ENCODE data around the gene AIFM2.

The AIFM2 gene

GRCh38 chr10:70139997-70140250 lies 7.3 kb upstream of the AIFM2 start:
- DNase-seq (ENCODE audit: low read depth): no peak
- H3K4me3 ChIP-seq (ENCODE audit: control insufficient read depth, low read depth, low read length): no peak overlapping the region
- TF ChIP-seq, protein P1, sequence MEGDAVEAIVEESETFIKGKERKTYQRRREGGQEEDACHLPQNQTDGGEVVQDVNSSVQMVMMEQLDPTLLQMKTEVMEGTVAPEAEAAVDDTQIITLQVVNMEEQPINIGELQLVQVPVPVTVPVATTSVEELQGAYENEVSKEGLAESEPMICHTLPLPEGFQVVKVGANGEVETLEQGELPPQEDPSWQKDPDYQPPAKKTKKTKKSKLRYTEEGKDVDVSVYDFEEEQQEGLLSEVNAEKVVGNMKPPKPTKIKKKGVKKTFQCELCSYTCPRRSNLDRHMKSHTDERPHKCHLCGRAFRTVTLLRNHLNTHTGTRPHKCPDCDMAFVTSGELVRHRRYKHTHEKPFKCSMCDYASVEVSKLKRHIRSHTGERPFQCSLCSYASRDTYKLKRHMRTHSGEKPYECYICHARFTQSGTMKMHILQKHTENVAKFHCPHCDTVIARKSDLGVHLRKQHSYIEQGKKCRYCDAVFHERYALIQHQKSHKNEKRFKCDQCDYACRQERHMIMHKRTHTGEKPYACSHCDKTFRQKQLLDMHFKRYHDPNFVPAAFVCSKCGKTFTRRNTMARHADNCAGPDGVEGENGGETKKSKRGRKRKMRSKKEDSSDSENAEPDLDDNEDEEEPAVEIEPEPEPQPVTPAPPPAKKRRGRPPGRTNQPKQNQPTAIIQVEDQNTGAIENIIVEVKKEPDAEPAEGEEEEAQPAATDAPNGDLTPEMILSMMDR (IDR thresholded peaks at IDR 0.05; ENCODE audit: control insufficient read depth, insufficient read depth, low read depth, low read length, missing control alignments): no peak

- TF ChIP-seq, protein P1 (IDR thresholded peaks at IDR 0.05; ENCODE audit: control insufficient read depth, insufficient read depth, low read depth, low read length, missing control alignments): no peak
- H3K4me3 ChIP-seq (ENCODE audit: control insufficient read depth, low read depth, low read length): no peak overlapping the region
- DNase-seq (ENCODE audit: low read depth): no peak
Measured at GRCh38 chr10:70139151-70139996, 6.7 kb upstream of the AIFM2 start.

DNA sequence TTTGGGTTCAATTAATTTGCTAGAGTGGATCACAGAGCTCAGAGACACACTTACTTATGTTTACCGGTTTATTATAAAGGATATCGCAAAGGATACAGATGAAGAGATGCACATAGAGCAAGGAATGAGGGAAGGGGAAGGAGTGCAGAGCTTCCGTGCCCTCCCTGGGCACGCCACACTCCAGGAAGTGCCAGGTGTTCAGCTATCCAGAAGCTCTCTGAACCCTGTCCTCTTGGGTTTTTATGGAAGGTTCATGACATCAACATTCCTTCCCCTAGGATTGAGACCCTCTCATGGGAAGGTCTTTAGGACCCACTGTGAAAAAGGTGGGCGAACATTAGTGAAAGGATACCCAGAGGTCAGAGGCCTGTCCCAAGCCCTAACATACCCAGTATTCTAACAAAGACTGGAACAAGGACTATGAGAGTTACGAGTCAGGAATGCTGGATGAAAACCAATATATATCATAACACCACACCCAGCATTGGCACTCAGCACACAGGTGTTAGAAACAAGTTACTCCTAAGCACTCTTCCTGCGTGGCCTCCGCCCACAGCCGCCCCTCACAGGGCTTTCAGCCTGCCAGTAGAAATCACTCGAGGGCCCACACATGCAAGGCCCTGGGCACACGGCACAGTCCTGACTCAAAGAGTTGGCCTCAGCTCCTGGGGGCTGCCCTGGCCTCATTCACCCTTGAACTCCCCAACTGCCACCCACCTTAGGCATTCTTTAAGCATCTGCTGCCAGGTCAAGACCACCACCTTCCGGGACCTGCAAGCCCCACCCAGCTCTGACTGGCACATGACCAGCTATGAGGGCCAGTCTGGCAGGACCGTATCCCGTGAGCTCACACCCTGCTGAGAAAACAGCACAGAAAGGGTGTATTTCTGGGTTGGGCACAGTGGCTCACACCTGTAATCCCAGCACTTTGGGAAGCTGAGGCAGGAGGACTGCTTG lies 5.6 kb upstream of the AIFM2 start:
- TF ChIP-seq, protein P1 (IDR thresholded peaks at IDR 0.05; ENCODE audit: control insufficient read depth, insufficient read depth, low read depth, low read length, missing control alignments): no peak
- no peak overlapping the region for H3K4me3 ChIP-seq (ENCODE audit: control insufficient read depth, low read depth, low read length)

GRCh38 chr10:70137135-70137534 lies 4.5 kb upstream of the AIFM2 start:
- TF ChIP-seq, protein P1 (IDR thresholded peaks at IDR 0.05; ENCODE audit: control insufficient read depth, insufficient read depth, low read depth, low read length, missing control alignments): no peak
- DNase-seq (ENCODE audit: low read depth): no peak
- H3K4me3 ChIP-seq (ENCODE audit: control insufficient read depth, low read depth, low read length): no peak overlapping the region

More for the DNA sequence above, 5.6 kb upstream of the AIFM2 start:
- DNase-seq (ENCODE audit: low read depth): no peak

GRCh38 chr10:70135684-70136083 lies 3.1 kb upstream of the AIFM2 start:
- TF ChIP-seq, protein P1 (IDR thresholded peaks at IDR 0.05; ENCODE audit: control insufficient read depth, insufficient read depth, low read depth, low read length, missing control alignments): no peak
- no peak overlapping the region for H3K4me3 ChIP-seq (ENCODE audit: control insufficient read depth, low read depth, low read length)
- no peak for DNase-seq (ENCODE audit: low read depth)

- TF ChIP-seq, protein P1 (IDR thresholded peaks at IDR 0.05; ENCODE audit: control insufficient read depth, insufficient read depth, low read depth, low read length, missing control alignments): no peak
- no peak for DNase-seq (ENCODE audit: low read depth)
- H3K4me3 ChIP-seq (ENCODE audit: control insufficient read depth, low read depth, low read length): no peak overlapping the region
Measured at GRCh38 chr10:70135046-70135445, 2.4 kb upstream of the AIFM2 start.

Measured in AG09309 (cell line).